ENCODE measurements around the gene GTF2IRD2.
"Not testable (repeated sequence)": the region's sequence is repeated elsewhere in the genome, so short reads cannot be mapped to it uniquely, and the experiment has no call there.

GRCh38 chr7:74773760-74774750 lies 77.3 kb downstream of the GTF2IRD2 start, which contains the start of gene NCF1:
- TF ChIP-seq CTCF (conservative IDR thresholded peaks at IDR 0.05; ENCODE audit: low read length); EZH2phosphoT487 (IDR thresholded peaks at IDR 0.05; ENCODE audit: borderline replicate concordance): not testable (repeated sequence)

Data from Loucy (cell line).